HepG2 (cell line): ENCODE data around the gene ENDOD1. TPM values are rescaled to one million over a fixed set of nuclear protein-coding genes. Genes with fewer than 3 reads are reported as not detected.
"Not testable (repeated sequence)": the region's sequence is repeated elsewhere in the genome, so short reads cannot be mapped to it uniquely, and the experiment has no call there.

ENCODE experiments used
- ATAC-seq: fragments of 200-7000 bp; cut with Tn5 transposase; 3 replicates; pipeline ENCODE4 v1.9.1; 2020; ENCODE audit warnings: mild to moderate bottlenecking, moderate library complexity
- BruUV-seq: library from RNA; stranded (reverse); fragments of 400-500 nt; replicated peaks from 2 replicates; lab custom pipeline; 2021; lab: Mats Ljungman, UMichigan
- CTCF ChIA-PET: fragments of 300-600 bp; formaldehyde crosslinking; extraction: SDS; loops from one replicate; lab custom pipeline; 2021; ENCODE audit warnings: low total read pairs, inconsistent platforms, low intra/inter-chr PET ratio; lab: Yijun Ruan, JAX
- POLR2A ChIA-PET: fragments of 350-600 bp; sonication (Branson Sonifier 250); formaldehyde crosslinking; loops from one replicate; lab custom pipeline; 2020; ENCODE audit warnings: antibody characterized with exemption, inconsistent platforms; lab: Yijun Ruan, JAX
- DNase-seq: peaks from one replicate; pipeline ENCODE4 v3.0.0-alpha.2; 2015; ENCODE audit warnings: low spot score
- FAIRE-seq: peaks from 3 replicates; lab custom pipeline; 2011; peaks lifted over from hg19 to GRCh38; lab: Jason Lieb, UNC
- H2AFZ ChIP-seq: one replicate; pipeline ENCODE4 v1.6.1; 2011; ENCODE audit warnings: low read length, inconsistent platforms
- H3K27ac ChIP-seq: fragments of 300-600 bp; 3 replicates; pipeline ENCODE4 v1.8.0; 2011; ENCODE audit warnings: mixed run types, mild to moderate bottlenecking, mixed read lengths, low read length, inconsistent platforms; ENCODE audit not compliant: insufficient read depth; ENCODE audit errors: extremely low read length
- H3K27me3 ChIP-seq, 2 experiments: fragments of 200-600 bp in 1 of 2; 2 replicates in 1 of 2; 3 replicates in 1 of 2; pipeline versions ENCODE4 v1.6.0 to v1.8.0; 2011; ENCODE audit warnings: low read length in 2 of 2, mild to moderate bottlenecking in 2 of 2, moderate library complexity in 2 of 2, inconsistent platforms in 1 of 2; ENCODE audit not compliant: insufficient read depth in 2 of 2, control insufficient read depth in 1 of 2
- H3K36me3 ChIP-seq, 2 experiments: fragments of 200-600 bp in 1 of 2; replicated peaks in 1 of 2; 2 replicates in 1 of 2; 3 replicates in 1 of 2; pipeline versions ENCODE4 v1.5.1 to v1.8.0; 2011; ENCODE audit warnings: low read length in 2 of 2, inconsistent platforms in 1 of 2; ENCODE audit not compliant: insufficient read depth in 2 of 2, control insufficient read depth in 1 of 2
- H3K4me1 ChIP-seq: 2 replicates; pipeline ENCODE4 v1.5.1; 2012; ENCODE audit warnings: low read length, inconsistent platforms; ENCODE audit not compliant: insufficient read depth
- H3K4me2 ChIP-seq: 2 replicates; pipeline ENCODE4 v1.6.0; 2011; ENCODE audit warnings: low read depth, low read length, inconsistent platforms
- H3K4me3 ChIP-seq, 3 experiments: fragments of 200-600 bp in 1 of 3; sonication (generic), shearing (Covaris generic) in 1 of 3; replicated peaks in 1 of 3; 2 replicates each; pipeline ENCODE4 v1.5.1; 2011 to 2016; ENCODE audit warnings: low read length in 3 of 3, inconsistent platforms in 2 of 3, low read depth in 2 of 3, mild to moderate bottlenecking in 2 of 3, control low read depth in 1 of 3, mixed read lengths in 1 of 3; ENCODE audit not compliant: insufficient read depth in 1 of 3
- H3K79me2 ChIP-seq: one replicate; pipeline ENCODE4 v1.6.1; 2011; ENCODE audit warnings: low read length, inconsistent platforms; ENCODE audit not compliant: insufficient read depth
- H3K9ac ChIP-seq: 2 replicates; pipeline ENCODE4 v1.6.0; 2011; ENCODE audit warnings: mild to moderate bottlenecking, low read depth, low read length, inconsistent platforms; ENCODE audit not compliant: insufficient read depth
- H3K9me3 ChIP-seq: 2 replicates; pipeline ENCODE4 v1.5.1; 2012; ENCODE audit warnings: mild to moderate bottlenecking, low read length
- H4K20me1 ChIP-seq: 2 replicates; pipeline ENCODE4 v1.6.0; 2011; ENCODE audit warnings: inconsistent platforms, mild to moderate bottlenecking, low read length, moderate library complexity; ENCODE audit not compliant: insufficient read depth
- CENPBD1 ChIP-seq: sonication (generic); formaldehyde crosslinking; IDR thresholded peaks from 2 replicates; pipeline ENCODE4 v1.8.0; 2022; ENCODE audit warnings: missing genetic modification reagents, low read depth, mild to moderate bottlenecking, borderline replicate concordance
- HOXD1 ChIP-seq: sonication (generic); formaldehyde crosslinking; IDR thresholded peaks from 2 replicates; pipeline ENCODE4 v1.5.0; 2020; ENCODE audit warnings: missing genetic modification reagents
- MZF1 ChIP-seq: sonication (generic); formaldehyde crosslinking; IDR thresholded peaks from 2 replicates; pipeline ENCODE4 v1.8.1; 2023; ENCODE audit warnings: mild to moderate bottlenecking, missing genetic modification reagents, borderline replicate concordance
- NCOA2 ChIP-seq: sonication (generic); formaldehyde crosslinking; IDR thresholded peaks from 2 replicates; pipeline ENCODE4 v1.8.0; 2022; ENCODE audit warnings: inconsistent platforms
- SP4 ChIP-seq: sonication (generic); formaldehyde crosslinking; IDR thresholded peaks from 2 replicates; pipeline ENCODE4 v1.8.1; 2023; ENCODE audit warnings: mild to moderate bottlenecking, missing genetic modification reagents
- USF2 ChIP-seq, 2 experiments: sonication (generic) in 1 of 2; formaldehyde crosslinking in 1 of 2; IDR thresholded peaks; 2 replicates each; pipeline versions ENCODE4 v1.5.1 to v1.6.1; 2011 to 2020; ENCODE audit warnings: borderline replicate concordance in 1 of 2, low read depth in 1 of 2, low read length in 1 of 2, mild to moderate bottlenecking in 1 of 2, missing genetic modification reagents in 1 of 2, moderate library complexity in 1 of 2
- WGBS: methylation state at CpG from one replicate; pipeline ENCODE4 v1.1.6; 2017; ENCODE audit warnings: low lambda C conversion rate; 5-methylcytosine and 5-hydroxymethylcytosine counted together
- in situ Hi-C: cut with HindIII; loops from 2 replicates; pipeline ENCODE4 v1.10.0; 2017; ENCODE audit warnings: low pct_unique_long_range_greater_than_20kb; ENCODE audit not compliant: extremely low pct_ligation_motif_present
- intact Hi-C: fragments of 100-400 bp; cut with micrococcal nuclease; formaldehyde crosslinking; loops from one replicate; pipeline ENCODE4 v1.10.0; 2022; ENCODE audit not compliant: unreplicated experiment
- polyA plus RNA-seq, 8 experiments: library from polyadenylated mRNA; depleted of rRNA in 3 of 8; stranded (reverse) in 7 of 8; unstranded in 1 of 8; fragments of >200 nt; fragmentation: Illumina TruSeq in 4 of 8; extraction: Trizol in 4 of 8; gene quantifications; 2 replicates each; pipeline versions ENCODE4 v1.2.1 to v1.2.3, GENCODE V29; 2011 to 2016; ENCODE audit warnings: low read depth in 4 of 8, missing spikeins in 1 of 8, mixed read lengths in 1 of 8; ENCODE audit not compliant: insufficient read depth in 1 of 8
- total RNA-seq, 5 experiments: library from RNA; depleted of rRNA; stranded (reverse); fragments of >200 nt; fragmentation: Illumina TruSeq; extraction: Trizol; gene quantifications; 2 replicates each; pipeline ENCODE4 v1.2.3, GENCODE V29; 2016; ENCODE audit warnings: low read depth in 1 of 5
- TF ChIP-seq, protein P1 (sequence below): IDR thresholded peaks from 2 replicates; pipeline ENCODE4 v1.6.1; 2016; ENCODE audit warnings: control low read depth

ENDOD1 gene
- total and polyA plus RNA-seq, 2 of the 13 experiments (the other 11 are each of a cell fraction or from before 2014, with no cell fraction given): 2.0 to 6.8 TPM

DNA sequence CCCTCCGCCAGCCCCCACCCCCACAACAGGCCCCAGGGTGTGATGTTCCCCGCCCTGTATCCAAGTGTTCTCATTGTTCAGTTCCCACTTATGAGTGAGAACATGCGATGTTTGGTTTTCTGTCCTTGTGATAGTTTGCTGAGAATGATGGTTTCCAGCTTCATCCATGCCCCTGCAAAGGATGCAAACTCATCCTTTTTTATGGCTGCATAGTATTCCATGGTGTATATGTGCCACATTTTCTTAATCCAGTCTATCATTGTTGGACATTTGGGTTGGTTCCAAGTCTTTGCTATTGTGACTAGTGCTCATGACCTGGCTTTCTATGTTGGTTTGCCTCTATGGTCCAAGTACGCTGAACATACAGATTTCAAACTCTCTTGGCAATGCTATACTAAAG lies 47.1 kb downstream of the ENDOD1 start:
- H3K79me2 ChIP-seq, H3K36me3 ChIP-seq, POLR2A ChIA-PET, H3K9ac ChIP-seq, ATAC-seq, BruUV-seq, H3K4me2 ChIP-seq, H3K4me1 ChIP-seq, intact Hi-C loops, H3K27me3 ChIP-seq, H3K27ac ChIP-seq, FAIRE-seq, H2AFZ ChIP-seq, H3K4me3 ChIP-seq, H4K20me1 ChIP-seq, DNase-seq, CTCF ChIA-PET, H3K9me3 ChIP-seq: not testable (repeated sequence)
- in situ Hi-C loops: loop anchor here (25.0 kb wide), 1 partner anchor 524 kb away; no protein-coding TSS in a partner anchor
- WGBS: 72% methylated on average over 4 of the region's 4 CpGs

DNA sequence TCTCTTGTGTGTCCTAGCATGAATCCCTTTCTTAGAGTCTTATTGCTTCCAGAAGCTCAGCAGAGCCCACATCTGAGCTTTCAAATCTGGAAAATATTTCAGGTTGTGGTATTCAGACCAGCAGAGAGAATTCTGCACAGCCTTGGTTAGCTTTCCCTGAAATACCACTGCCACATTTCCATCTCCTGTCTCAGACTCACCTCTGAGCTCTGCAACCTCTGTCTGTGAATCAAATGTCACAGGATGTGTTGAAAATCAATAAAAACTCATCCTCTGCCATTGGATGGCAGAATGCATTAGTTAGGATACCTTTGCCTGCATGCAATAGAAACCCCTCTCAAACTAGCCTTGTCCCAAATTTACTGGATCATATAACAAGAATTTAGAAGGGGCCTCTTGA lies 47.7 kb downstream of the ENDOD1 start:
- H3K27me3 ChIP-seq: 0 out of 5 replicates have a peak, but pooled peaks cover 0 to 4% of the 10 kb centered on the region in 2 experiments
- H3K9me3 ChIP-seq: no peaks in the 10 kb centered on the region
- H4K20me1 ChIP-seq: no peaks in the 10 kb centered on the region
- no peak overlapping the region for H3K27ac ChIP-seq
- ATAC-seq (no peak), FAIRE-seq (no peak), DNase-seq (no peak)
- in situ Hi-C loops: loop anchor here (25.0 kb wide), 1 partner anchor 525 kb away; no protein-coding TSS in a partner anchor
- H3K4me1 ChIP-seq: no peaks in the 10 kb centered on the region
- ChIA-PET POLR2A (no interaction called here), CTCF (no interaction called here)
- H3K79me2 ChIP-seq: no peaks in the 10 kb centered on the region
- H3K9ac ChIP-seq: no peak overlapping the region
- no peak overlapping the region for H3K4me2 ChIP-seq
- TF ChIP-seq HOXD1 (CRISPR knock-in tag): no peak
- TF ChIP-seq NCOA2: no peak
- TF ChIP-seq USF2 (IDR thresholded peaks at IDR 0.05; ENCODE audit: low read depth, low read length): no peak
- no peak for TF ChIP-seq USF2 (CRISPR knock-in tag; IDR thresholded peaks at IDR 0.05; ENCODE audit: borderline replicate concordance)
- TF ChIP-seq, protein P1, sequence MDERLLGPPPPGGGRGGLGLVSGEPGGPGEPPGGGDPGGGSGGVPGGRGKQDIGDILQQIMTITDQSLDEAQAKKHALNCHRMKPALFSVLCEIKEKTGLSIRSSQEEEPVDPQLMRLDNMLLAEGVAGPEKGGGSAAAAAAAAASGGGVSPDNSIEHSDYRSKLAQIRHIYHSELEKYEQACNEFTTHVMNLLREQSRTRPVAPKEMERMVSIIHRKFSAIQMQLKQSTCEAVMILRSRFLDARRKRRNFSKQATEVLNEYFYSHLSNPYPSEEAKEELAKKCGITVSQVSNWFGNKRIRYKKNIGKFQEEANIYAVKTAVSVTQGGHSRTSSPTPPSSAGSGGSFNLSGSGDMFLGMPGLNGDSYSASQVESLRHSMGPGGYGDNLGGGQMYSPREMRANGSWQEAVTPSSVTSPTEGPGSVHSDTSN (CRISPR knock-in tag): no peak
- no peak for TF ChIP-seq SP4 (CRISPR knock-in tag)
- TF ChIP-seq CENPBD1 (CRISPR knock-in tag): no peak
- TF ChIP-seq MZF1 (CRISPR knock-in tag): no peak
- no peak overlapping the region for H2AFZ ChIP-seq
- intact Hi-C loops: no loop called here
- no TSS peak for BruUV-seq
- no peaks in the 10 kb centered on the region for H3K36me3 ChIP-seq
- H3K4me3 ChIP-seq: no peak overlapping the region
